SU-DHL-6 (cell line): ENCODE data around the gene ATL2.

ENCODE experiments used
- H2AFZ ChIP-seq: fragments of 200-600 bp; sonication (generic); 2 replicates; pipeline ENCODE4 v1.6.1; 2014; ENCODE audit warnings: low read depth, mild to moderate bottlenecking, moderate library complexity, mixed read lengths, antibody characterized with exemption, low read length; ENCODE audit not compliant: severe bottlenecking
- H3F3A ChIP-seq: fragments of 200-600 bp; shearing (Covaris generic); 2 replicates; pipeline ENCODE4 v1.6.0; 2016; ENCODE audit warnings: antibody characterized with exemption, mild to moderate bottlenecking; ENCODE audit not compliant: insufficient read depth
- H3K27ac ChIP-seq: fragments of 200-600 bp; sonication (generic); 2 replicates; pipeline ENCODE4 v1.5.1; 2016; ENCODE audit warnings: low read depth, mild to moderate bottlenecking, low read length, moderate library complexity, mixed read lengths
- H3K27me3 ChIP-seq: fragments of 200-600 bp; sonication (generic), shearing (Covaris generic); 2 replicates; pipeline ENCODE4 v1.6.0; 2014; ENCODE audit warnings: mild to moderate bottlenecking, low read length
- H3K36me3 ChIP-seq: fragments of 200-600 bp; sonication (generic); 2 replicates; pipeline ENCODE4 v1.6.1; 2014; ENCODE audit warnings: mild to moderate bottlenecking, low read length, mixed read lengths
- H3K4me2 ChIP-seq: fragments of 300-600, 200-600 bp; shearing (Covaris generic), sonication (generic); 2 replicates; pipeline ENCODE4 v1.6.0; 2014; ENCODE audit warnings: low read length, low read depth, mild to moderate bottlenecking; ENCODE audit not compliant: poor library complexity, severe bottlenecking
- H3K4me3 ChIP-seq: fragments of 200-600 bp; sonication (generic); 2 replicates; pipeline ENCODE4 v1.5.1; 2014; ENCODE audit warnings: antibody characterized with exemption, low read length, mild to moderate bottlenecking, mixed read lengths; ENCODE audit not compliant: insufficient read depth, poor library complexity, severe bottlenecking
- H3K79me2 ChIP-seq: fragments of 200-600 bp; sonication (generic); 2 replicates; pipeline ENCODE4 v1.6.1; 2014; ENCODE audit warnings: mild to moderate bottlenecking, low read length, moderate library complexity; ENCODE audit not compliant: insufficient read depth
- H3K9ac ChIP-seq: fragments of 200-600 bp; sonication (generic); 2 replicates; pipeline ENCODE4 v1.7.0; 2014; ENCODE audit warnings: mild to moderate bottlenecking, low read length
- H3K9me2 ChIP-seq: fragments of 200-600 bp; sonication (generic); replicated peaks from 2 replicates; pipeline ENCODE4 v1.6.1; 2014; ENCODE audit warnings: low read length; ENCODE audit not compliant: insufficient read depth
- H3K9me3 ChIP-seq: fragments of 200-600 bp; sonication (generic); 2 replicates; pipeline ENCODE4 v1.6.1; 2014; ENCODE audit warnings: low read length, mixed read lengths; ENCODE audit not compliant: insufficient read depth
- H4K20me1 ChIP-seq: fragments of 200-600 bp; sonication (generic); 2 replicates; pipeline ENCODE4 v1.6.1; 2014; ENCODE audit warnings: low read depth, mild to moderate bottlenecking, antibody characterized with exemption, low read length, moderate library complexity, mixed read lengths
- CTCF ChIP-seq: fragments of 200-600 bp; sonication (generic); IDR thresholded peaks from one replicate; pipeline ENCODE4 v1.5.1; 2017; ENCODE audit warnings: antibody characterized with exemption, mild to moderate bottlenecking, low read length, moderate library complexity; ENCODE audit not compliant: insufficient read depth, poor library complexity, severe bottlenecking
- EZH2phosphoT487 ChIP-seq: fragments of 200-600 bp; sonication (generic), shearing (Covaris generic); conservative IDR thresholded peaks from 2 replicates; pipeline ENCODE4 v1.6.1; 2018; ENCODE audit warnings: mild to moderate bottlenecking, antibody characterized with exemption, low read length, moderate library complexity, mixed read lengths

Gene ATL2

GRCh38 chr2:38353402-38353801, 23.7 kb downstream of the ATL2 start:
- H3K9ac ChIP-seq = no peak overlapping the region
- H3K79me2 ChIP-seq = peaks cover 87% of the 10 kb centered on the region

GRCh38 chr2:38352336-38352735, 24.7 kb downstream of the ATL2 start:
- Histone ChIP-seq H3K4me2 (no peak overlapping the region), H2AFZ (no peak overlapping the region), H3K9me2 (no peaks in the 10 kb centered on the region), H3K36me3 (peaks cover 14% of the 10 kb centered on the region; the same call in 1 of the 2 replicates), H3F3A (no peaks in the 10 kb centered on the region; the same call in 1 of the 2 replicates), H3K27ac (no peak overlapping the region), H3K9ac (no peak overlapping the region), H3K9me3 (no peaks in the 10 kb centered on the region), H3K27me3 (no peaks in the 10 kb centered on the region), H3K4me3 (no peak overlapping the region), H3K79me2 (peaks cover 87% of the 10 kb centered on the region), H4K20me1 (peaks cover 6% of the 10 kb centered on the region)
- TF ChIP-seq CTCF = no peak
- no peak for TF ChIP-seq EZH2phosphoT487

More at GRCh38 chr2:38353402-38353801, 23.7 kb downstream of the ATL2 start:
- no peak overlapping the region for H3K27ac ChIP-seq
- H3K9me2 ChIP-seq = no peaks in the 10 kb centered on the region
- no peaks in the 10 kb centered on the region for H3K27me3 ChIP-seq
- no peaks in the 10 kb centered on the region for H3K9me3 ChIP-seq
- H2AFZ ChIP-seq = no peak overlapping the region
- no peak overlapping the region for H3K4me2 ChIP-seq
- H3K4me3 ChIP-seq = no peak overlapping the region
- TF ChIP-seq CTCF = no peak
- no peak for TF ChIP-seq EZH2phosphoT487
- H3F3A ChIP-seq = no peaks in the 10 kb centered on the region; the same call in 1 of the 2 replicates
- H4K20me1 ChIP-seq = peaks cover 6% of the 10 kb centered on the region
- H3K36me3 ChIP-seq = peaks cover 14% of the 10 kb centered on the region; the same call in 1 of the 2 replicates

- Histone ChIP-seq H3K9me3 (no peaks in the 10 kb centered on the region), H3K27ac (no peak overlapping the region), H3K4me2 (no peak overlapping the region), H3K27me3 (no peaks in the 10 kb centered on the region), H3K9me2 (no peaks in the 10 kb centered on the region), H3F3A (no peaks in the 10 kb centered on the region; the same call in 1 of the 2 replicates), H4K20me1 (peaks cover 4% of the 10 kb centered on the region; the same call in 1 of the 2 replicates), H3K79me2 (peaks cover 64% of the 10 kb centered on the region), H3K4me3 (no peak overlapping the region), H2AFZ (no peak overlapping the region), H3K36me3 (peaks cover 17% of the 10 kb centered on the region), H3K9ac (no peak overlapping the region)
- no peak for TF ChIP-seq CTCF
Observed at GRCh38 chr2:38345323-38346038, 31.6 kb downstream of the ATL2 start.
